Measurements from ENCODE around the gene SLC4A11.

GRCh38 chr20:3222635-3223600 lies 16.1 kb downstream of the SLC4A11 start:
- no peak for TF ChIP-seq CTCF (IDR thresholded peaks at IDR 0.05)
- no peak for TF ChIP-seq EP300 (IDR thresholded peaks at IDR 0.05; ENCODE audit: low read depth)
- TF ChIP-seq POLR2A (IDR thresholded peaks at IDR 0.05), result no peak
- TF ChIP-seq POLR2AphosphoS5 (IDR thresholded peaks at IDR 0.05), result no peak
